ENCODE data around the gene USP5.

USP5 gene

DNA sequence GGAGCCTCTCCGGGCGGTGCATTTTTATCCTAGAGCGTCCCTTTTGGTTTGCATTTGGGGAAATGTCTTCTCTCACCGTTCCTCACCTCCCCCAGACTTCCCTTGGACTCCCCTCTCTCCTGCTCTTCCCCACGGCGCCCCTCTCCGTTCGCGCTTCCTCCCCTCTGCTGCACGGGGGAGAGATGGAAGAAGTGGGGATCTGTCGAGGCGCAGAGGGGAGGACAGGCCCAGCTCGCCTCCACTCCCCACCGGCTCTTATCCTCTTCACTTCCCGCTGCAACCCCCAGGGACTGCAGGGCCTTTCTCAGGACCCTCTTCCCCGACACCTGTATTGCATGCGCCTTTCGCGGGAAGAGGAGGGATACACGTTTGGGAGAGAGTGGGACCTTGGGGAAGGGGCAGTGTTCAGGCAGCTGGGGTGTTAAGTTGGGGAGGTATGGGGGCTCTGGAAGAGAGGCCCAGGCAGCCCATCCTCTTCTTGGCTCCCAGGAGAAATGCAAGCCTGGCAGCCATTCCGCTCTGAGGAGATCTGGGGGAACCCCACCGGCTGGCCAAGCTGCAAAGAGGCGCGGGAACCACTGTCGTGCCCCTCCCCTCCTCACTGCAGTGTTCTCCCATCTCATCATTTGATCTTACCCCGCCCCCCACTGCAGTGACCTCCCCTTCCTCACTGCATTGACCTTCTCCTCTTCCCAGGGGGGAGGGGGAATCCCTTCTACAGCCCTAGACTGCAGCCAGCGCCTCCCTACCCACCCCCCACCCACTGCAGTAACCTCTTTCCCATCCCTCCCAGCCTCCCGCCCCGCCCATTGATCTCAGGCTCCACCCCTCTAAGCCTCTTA, 63.2 kb downstream of the USP5 start:
- DNase-seq (ENCODE audit: low spot score): peak; percentile 27

GRCh38 chr12:6915789-6916285, 63.9 kb downstream of the USP5 start:
- DNase-seq (ENCODE audit: low spot score): no peak

All from Ammon's horn (tissue), 1 donor.